K562 (cell line): ENCODE data around the gene EGR1. TPM values are rescaled to one million over a fixed set of nuclear protein-coding genes. Genes with fewer than 3 reads are reported as not detected.

Experiments
- BCOR ChIP-seq: fragments of 450-650 bp; IDR thresholded peaks from 2 replicates; pipeline ENCODE4 v1.6.1; 2016
- HCFC1 ChIP-seq: IDR thresholded peaks from 2 replicates; pipeline ENCODE4 v1.6.1; 2012; ENCODE audit warnings: low read depth, low read length, improper control_type of control experiment
- JUND ChIP-seq, 2 experiments: IDR thresholded peaks; 2 replicates in 1 of 2; 3 replicates in 1 of 2; pipeline ENCODE4 v1.6.1; 2011; ENCODE audit warnings: borderline replicate concordance in 2 of 2, low read depth in 2 of 2, low read length in 2 of 2, improper control_type of control experiment in 1 of 2, missing biosample characterization in 1 of 2, missing genetic modification characterization in 1 of 2, missing genetic modification reagents in 1 of 2
- NFIC ChIP-seq: fragments of 450-650 bp; IDR thresholded peaks from 2 replicates; pipeline ENCODE4 v1.6.1; 2017; ENCODE audit warnings: mild to moderate bottlenecking, inconsistent platforms
- RAD51 ChIP-seq: fragments of 450-650 bp; IDR thresholded peaks from 2 replicates; pipeline ENCODE4 v1.7.1; 2016; ENCODE audit warnings: low read depth, mild to moderate bottlenecking, borderline replicate concordance
- SP2 ChIP-seq: IDR thresholded peaks from 2 replicates; pipeline ENCODE4 v1.6.1; 2011; ENCODE audit warnings: mild to moderate bottlenecking, low read depth, low read length, moderate library complexity; ENCODE audit not compliant: poor library complexity, severe bottlenecking; ENCODE audit errors: extremely low read depth
- TAF7 ChIP-seq: fragments of 450-650 bp; IDR thresholded peaks from 2 replicates; pipeline ENCODE4 v1.6.1; 2016; ENCODE audit warnings: missing genetic modification characterization, missing compliant biosample characterization
- U2AF2 ChIP-seq: fragments of 200-400 bp; formaldehyde crosslinking; optimal IDR thresholded peaks from 2 replicates; pipeline ENCODE3; 2017; ENCODE audit warnings: low read depth, mild to moderate bottlenecking, low read length
- ZNF165 ChIP-seq: fragments of 250-450 bp; sonication (Bioruptor Pico); IDR thresholded peaks from 2 replicates; pipeline ENCODE4 v1.4.0; 2020; ENCODE audit warnings: borderline replicate concordance
- ZNF586 ChIP-seq: fragments of 450-650 bp; formaldehyde crosslinking; conservative IDR thresholded peaks from 2 replicates; pipeline ENCODE4 v1.4.0; 2020; ENCODE audit warnings: mild to moderate bottlenecking, moderate library complexity
- ZNF644 ChIP-seq: fragments of 200-800 bp; sonication (Bioruptor generic); IDR thresholded peaks from 2 replicates; pipeline ENCODE4 v1.6.1; 2016; ENCODE audit warnings: low read depth, missing genetic modification characterization, missing compliant biosample characterization
- ZNF79 ChIP-seq: fragments of 250-450 bp; sonication (Bioruptor Pico); IDR thresholded peaks from 2 replicates; pipeline ENCODE4 v1.4.0; 2020; ENCODE audit warnings: low read depth, mild to moderate bottlenecking, moderate library complexity
- polyA plus RNA-seq, 8 experiments: library from polyadenylated mRNA; depleted of rRNA in 4 of 8; stranded (reverse) in 5 of 8; unstranded in 3 of 8; fragments of >200 nt; fragmentation: Nextera tagmentation in 2 of 8; fragmentation: Illumina TruSeq in 1 of 8; extraction: Ambion mirVana in 2 of 8; extraction: Trizol in 1 of 8; gene quantifications; 2 replicates each; pipeline versions ENCODE4 v1.2.1 to v1.2.3, GENCODE V29; 2011 to 2014; ENCODE audit warnings: inconsistent platforms in 1 of 8, missing spikeins in 1 of 8
- total RNA-seq, 7 experiments: library from RNA; depleted of rRNA in 6 of 7; stranded (reverse); fragments of >200 nt in 6 of 7; fragmentation: Illumina TruSeq in 2 of 7; extraction: Trizol in 2 of 7; gene quantifications; 2 replicates each; pipeline versions ENCODE4 v1.2.1 to v1.2.3, GENCODE V29; 2011 to 2021; ENCODE audit warnings: low replicate concordance in 1 of 7
- TF ChIP-seq, protein P1 (sequence below): sonication (generic); formaldehyde crosslinking; IDR thresholded peaks from 2 replicates; pipeline ENCODE4 v1.8.1; 2023; ENCODE audit warnings: mild to moderate bottlenecking, missing genetic modification reagents, moderate library complexity
- TF ChIP-seq, protein P2 (sequence below), 2 experiments: IDR thresholded peaks; 2 replicates each; pipeline ENCODE4 v1.6.1; 2012; ENCODE audit warnings: improper control_type of control experiment in 2 of 2, low read depth in 2 of 2, low read length in 2 of 2, borderline replicate concordance in 1 of 2
- TF ChIP-seq, protein P3 (sequence below): sonication (generic); formaldehyde crosslinking; IDR thresholded peaks from 2 replicates; pipeline ENCODE4 v1.9.0; 2022; ENCODE audit warnings: mild to moderate bottlenecking, missing genetic modification reagents
- TF ChIP-seq, protein P4 (sequence below): fragments of 450-650 bp; IDR thresholded peaks from 2 replicates; pipeline ENCODE4 v1.7.1; 2018; ENCODE audit warnings: mild to moderate bottlenecking, low read depth; ENCODE audit not compliant: partially characterized antibody
- TF ChIP-seq, protein P5 (sequence below): fragments of 250-450 bp; sonication (Bioruptor Pico); IDR thresholded peaks from 2 replicates; pipeline ENCODE4 v1.6.1; 2021; ENCODE audit warnings: mild to moderate bottlenecking

The EGR1 gene
- total and polyA plus RNA-seq, 9 of the 15 experiments (the other 6 are each of a cell fraction or from before 2014, with no cell fraction given), result 1.3 to 132 (median 21.5) TPM

DNA sequence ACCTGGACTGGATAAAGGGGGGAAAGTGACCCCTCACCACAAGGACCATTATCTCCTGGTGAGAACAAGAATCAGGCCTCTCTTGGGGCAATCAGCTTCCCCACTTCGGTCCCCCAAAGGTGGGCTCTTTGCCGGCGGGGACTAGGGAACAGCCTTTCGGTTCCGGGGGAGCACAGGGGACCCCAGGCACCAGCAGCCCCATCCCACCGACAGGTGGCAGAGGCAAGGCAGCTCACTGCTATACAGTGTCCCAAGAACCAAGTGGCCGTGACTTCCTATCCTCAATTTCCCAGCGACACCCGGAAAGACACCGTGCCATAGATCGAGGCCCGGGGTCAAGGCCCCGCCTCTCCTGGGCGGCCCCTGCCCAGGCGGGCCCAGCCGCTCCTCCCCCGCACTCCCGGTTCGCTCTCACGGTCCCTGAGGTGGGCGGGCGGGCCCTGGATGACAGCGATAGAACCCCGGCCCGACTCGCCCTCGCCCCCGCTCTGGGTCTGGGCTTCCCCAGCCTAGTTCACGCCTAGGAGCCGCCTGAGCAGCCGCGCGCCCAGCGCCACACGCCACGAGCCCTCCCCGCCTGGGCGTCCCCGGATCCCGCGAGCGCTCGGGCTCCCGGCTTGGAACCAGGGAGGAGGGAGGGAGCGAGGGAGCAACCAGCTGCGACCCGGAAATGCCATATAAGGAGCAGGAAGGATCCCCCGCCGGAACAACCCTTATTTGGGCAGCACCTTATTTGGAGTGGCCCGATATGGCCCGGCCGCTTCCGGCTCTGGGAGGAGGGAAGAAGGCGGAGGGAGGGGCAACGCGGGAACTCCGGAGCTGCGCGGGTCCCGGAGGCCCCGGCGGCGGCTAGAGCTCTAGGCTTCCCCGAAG lies 655 bp upstream of the EGR1 start (continued):
- TF ChIP-seq, protein P1, sequence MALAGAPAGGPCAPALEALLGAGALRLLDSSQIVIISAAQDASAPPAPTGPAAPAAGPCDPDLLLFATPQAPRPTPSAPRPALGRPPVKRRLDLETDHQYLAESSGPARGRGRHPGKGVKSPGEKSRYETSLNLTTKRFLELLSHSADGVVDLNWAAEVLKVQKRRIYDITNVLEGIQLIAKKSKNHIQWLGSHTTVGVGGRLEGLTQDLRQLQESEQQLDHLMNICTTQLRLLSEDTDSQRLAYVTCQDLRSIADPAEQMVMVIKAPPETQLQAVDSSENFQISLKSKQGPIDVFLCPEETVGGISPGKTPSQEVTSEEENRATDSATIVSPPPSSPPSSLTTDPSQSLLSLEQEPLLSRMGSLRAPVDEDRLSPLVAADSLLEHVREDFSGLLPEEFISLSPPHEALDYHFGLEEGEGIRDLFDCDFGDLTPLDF (CRISPR knock-in tag), result 0 out of 2 replicates have a peak, but pooled peaks have one; percentile 28
- peak; percentile 30; the same call in 1 of the 2 replicates for TF ChIP-seq JUND (IDR thresholded peaks at IDR 0.05; ENCODE audit: borderline replicate concordance, low read depth, low read length)
- no peak; the same call in 2 of the 3 replicates for TF ChIP-seq JUND (tag; IDR thresholded peaks at IDR 0.05; ENCODE audit: borderline replicate concordance, low read depth, low read length)
- TF ChIP-seq RAD51, result no peak
- TF ChIP-seq ZNF644, result no peak
- TF ChIP-seq, protein P2, sequence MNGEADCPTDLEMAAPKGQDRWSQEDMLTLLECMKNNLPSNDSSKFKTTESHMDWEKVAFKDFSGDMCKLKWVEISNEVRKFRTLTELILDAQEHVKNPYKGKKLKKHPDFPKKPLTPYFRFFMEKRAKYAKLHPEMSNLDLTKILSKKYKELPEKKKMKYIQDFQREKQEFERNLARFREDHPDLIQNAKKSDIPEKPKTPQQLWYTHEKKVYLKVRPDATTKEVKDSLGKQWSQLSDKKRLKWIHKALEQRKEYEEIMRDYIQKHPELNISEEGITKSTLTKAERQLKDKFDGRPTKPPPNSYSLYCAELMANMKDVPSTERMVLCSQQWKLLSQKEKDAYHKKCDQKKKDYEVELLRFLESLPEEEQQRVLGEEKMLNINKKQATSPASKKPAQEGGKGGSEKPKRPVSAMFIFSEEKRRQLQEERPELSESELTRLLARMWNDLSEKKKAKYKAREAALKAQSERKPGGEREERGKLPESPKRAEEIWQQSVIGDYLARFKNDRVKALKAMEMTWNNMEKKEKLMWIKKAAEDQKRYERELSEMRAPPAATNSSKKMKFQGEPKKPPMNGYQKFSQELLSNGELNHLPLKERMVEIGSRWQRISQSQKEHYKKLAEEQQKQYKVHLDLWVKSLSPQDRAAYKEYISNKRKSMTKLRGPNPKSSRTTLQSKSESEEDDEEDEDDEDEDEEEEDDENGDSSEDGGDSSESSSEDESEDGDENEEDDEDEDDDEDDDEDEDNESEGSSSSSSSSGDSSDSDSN (IDR thresholded peaks at IDR 0.05; ENCODE audit: borderline replicate concordance in 1 of 2, low read depth in 2 of 2, low read length in 2 of 2), result no peak
- no peak for TF ChIP-seq U2AF2
- no peak for TF ChIP-seq BCOR
- TF ChIP-seq, protein P3, sequence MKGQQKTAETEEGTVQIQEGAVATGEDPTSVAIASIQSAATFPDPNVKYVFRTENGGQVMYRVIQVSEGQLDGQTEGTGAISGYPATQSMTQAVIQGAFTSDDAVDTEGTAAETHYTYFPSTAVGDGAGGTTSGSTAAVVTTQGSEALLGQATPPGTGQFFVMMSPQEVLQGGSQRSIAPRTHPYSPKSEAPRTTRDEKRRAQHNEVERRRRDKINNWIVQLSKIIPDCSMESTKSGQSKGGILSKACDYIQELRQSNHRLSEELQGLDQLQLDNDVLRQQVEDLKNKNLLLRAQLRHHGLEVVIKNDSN (CRISPR knock-in tag), result peak; percentile 63; the same call in 1 of the 2 replicates
- no peak for TF ChIP-seq ZNF586 (CRISPR knock-in tag)
- no peak for TF ChIP-seq HCFC1
- no peak for TF ChIP-seq SP2
- 0 out of 2 replicates have a peak, but pooled peaks have one; percentile 39 for TF ChIP-seq TAF7 (tag)
- TF ChIP-seq, protein P4, sequence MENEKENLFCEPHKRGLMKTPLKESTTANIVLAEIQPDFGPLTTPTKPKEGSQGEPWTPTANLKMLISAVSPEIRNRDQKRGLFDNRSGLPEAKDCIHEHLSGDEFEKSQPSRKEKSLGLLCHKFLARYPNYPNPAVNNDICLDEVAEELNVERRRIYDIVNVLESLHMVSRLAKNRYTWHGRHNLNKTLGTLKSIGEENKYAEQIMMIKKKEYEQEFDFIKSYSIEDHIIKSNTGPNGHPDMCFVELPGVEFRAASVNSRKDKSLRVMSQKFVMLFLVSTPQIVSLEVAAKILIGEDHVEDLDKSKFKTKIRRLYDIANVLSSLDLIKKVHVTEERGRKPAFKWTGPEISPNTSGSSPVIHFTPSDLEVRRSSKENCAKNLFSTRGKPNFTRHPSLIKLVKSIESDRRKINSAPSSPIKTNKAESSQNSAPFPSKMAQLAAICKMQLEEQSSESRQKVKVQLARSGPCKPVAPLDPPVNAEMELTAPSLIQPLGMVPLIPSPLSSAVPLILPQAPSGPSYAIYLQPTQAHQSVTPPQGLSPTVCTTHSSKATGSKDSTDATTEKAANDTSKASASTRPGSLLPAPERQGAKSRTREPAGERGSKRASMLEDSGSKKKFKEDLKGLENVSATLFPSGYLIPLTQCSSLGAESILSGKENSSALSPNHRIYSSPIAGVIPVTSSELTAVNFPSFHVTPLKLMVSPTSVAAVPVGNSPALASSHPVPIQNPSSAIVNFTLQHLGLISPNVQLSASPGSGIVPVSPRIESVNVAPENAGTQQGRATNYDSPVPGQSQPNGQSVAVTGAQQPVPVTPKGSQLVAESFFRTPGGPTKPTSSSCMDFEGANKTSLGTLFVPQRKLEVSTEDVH, result peak; percentile 86
- TF ChIP-seq, protein P5, sequence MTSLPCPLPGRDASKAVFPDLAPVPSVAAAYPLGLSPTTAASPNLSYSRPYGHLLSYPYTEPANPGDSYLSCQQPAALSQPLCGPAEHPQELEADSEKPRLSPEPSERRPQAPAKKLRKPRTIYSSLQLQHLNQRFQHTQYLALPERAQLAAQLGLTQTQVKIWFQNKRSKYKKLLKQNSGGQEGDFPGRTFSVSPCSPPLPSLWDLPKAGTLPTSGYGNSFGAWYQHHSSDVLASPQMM, result no peak
- no peak; the same call in 1 of the 2 replicates for TF ChIP-seq NFIC
- TF ChIP-seq ZNF165, result no peak
- TF ChIP-seq ZNF79 (CRISPR knock-in tag), result no peak
